Duodenal mucosa (tissue), 2 donors: Measurements from ENCODE around the gene GRID2IP.
"Not testable (repeated sequence)": the region's sequence is repeated elsewhere in the genome, so short reads cannot be mapped to it uniquely, and the experiment has no call there.

Experiments used
- H3K27ac ChIP-seq: one replicate; pipeline ENCODE4 v1.7.0; 2013; ENCODE audit warnings: low read depth, low read length
- H3K27me3 ChIP-seq, 2 donors: one replicate each; pipeline ENCODE4 v1.7.0; 2013; ENCODE audit warnings: low read length in 2 of 2, control low read depth in 1 of 2; ENCODE audit not compliant: insufficient read depth in 2 of 2, control insufficient read depth in 1 of 2
- H3K36me3 ChIP-seq, 2 donors: one replicate each; pipeline ENCODE4 v1.7.0; 2013; ENCODE audit warnings: low read length in 2 of 2, control low read depth in 1 of 2; ENCODE audit not compliant: insufficient read depth in 2 of 2, control insufficient read depth in 1 of 2
- H3K4me1 ChIP-seq, 2 donors: one replicate each; pipeline ENCODE4 v1.7.0; 2013; ENCODE audit warnings: low read length in 2 of 2, control low read depth in 1 of 2; ENCODE audit not compliant: insufficient read depth in 2 of 2, control insufficient read depth in 1 of 2
- H3K4me3 ChIP-seq, 2 donors: one replicate each; pipeline ENCODE4 v1.7.0; 2013; ENCODE audit warnings: low read length in 2 of 2, low read depth in 1 of 2
- H3K9ac ChIP-seq, 2 donors: one replicate each; pipeline ENCODE4 v1.7.0; 2013; ENCODE audit warnings: low read length in 2 of 2, low read depth in 1 of 2
- H3K9me3 ChIP-seq, 2 donors: one replicate each; pipeline ENCODE4 v1.7.0; 2013; ENCODE audit warnings: low read length in 2 of 2, control low read depth in 1 of 2; ENCODE audit not compliant: control insufficient read depth in 1 of 2

Gene GRID2IP

GRCh38 chr7:6450591-6450990 lies 100.7 kb downstream of the GRID2IP start:
- not testable (repeated sequence) for H3K9ac ChIP-seq, H3K27me3 ChIP-seq, H3K9me3 ChIP-seq, H3K4me3 ChIP-seq, H3K27ac ChIP-seq, H3K36me3 ChIP-seq
- H3K4me1 ChIP-seq: peaks cover 7 to 14% of the 10 kb centered on the region in 2 donors

- not testable (repeated sequence) for H3K4me3 ChIP-seq, H3K27me3 ChIP-seq, H3K9me3 ChIP-seq, H3K27ac ChIP-seq, H3K9ac ChIP-seq
- H3K36me3 ChIP-seq: peaks cover 8 to 11% of the 10 kb centered on the region in 2 donors
- H3K4me1 ChIP-seq: peaks cover 7 to 14% of the 10 kb centered on the region in 2 donors
Measured at GRCh38 chr7:6449884-6450283, 101.4 kb downstream of the GRID2IP start.

- Histone ChIP-seq H3K4me1 (peaks cover 7 to 14% of the 10 kb centered on the region in 2 donors), H3K4me3 (no peak overlapping the region), H3K27ac (peak overlapping the region; percentile 85), H3K36me3 (peaks cover 8 to 18% of the 10 kb centered on the region in 2 donors), H3K9me3 (no peaks in the 10 kb centered on the region), H3K27me3 (no peaks in the 10 kb centered on the region), H3K9ac (no peak overlapping the region)
Measured at GRCh38 chr7:6448943-6449543, 102.2 kb downstream of the GRID2IP start.

GRCh38 chr7:6447581-6448199 lies 103.6 kb downstream of the GRID2IP start, which contains the start of gene DAGLB:
DAGLB (minus strand) TSS chr7:6447954; CDS start chr7:6447842, 112 bp downstream.
- no peaks in the 10 kb centered on the region for H3K27me3 ChIP-seq
- peak within 1 kb of the TSS; percentile 85 for H3K27ac ChIP-seq
- H3K4me3 ChIP-seq: peak within 1 kb of the TSS; percentile 92 to 96
- H3K36me3 ChIP-seq: peaks cover 8 to 27% of the 10 kb centered on the region in 2 donors
- no peaks in the 10 kb centered on the region for H3K9me3 ChIP-seq
- peaks cover 7 to 14% of the 10 kb centered on the region in 2 donors for H3K4me1 ChIP-seq
- peak within 1 kb of the TSS; percentile 89 to 96 for H3K9ac ChIP-seq
